SK-N-SH (cell line): ENCODE measurements around the gene CDK14. TPM values are rescaled to one million over a fixed set of nuclear protein-coding genes. Genes with fewer than 3 reads are reported as not detected.

Experiments
- CTCF ChIA-PET: fragments of 300-600, 350-600 bp; formaldehyde crosslinking; extraction: SDS; loops from one replicate; lab custom pipeline; 2021; lab: Yijun Ruan, JAX
- POLR2A ChIA-PET: fragments of 350-600 bp; sonication (Branson Sonifier 250); formaldehyde crosslinking; extraction: SDS; loops from one replicate; lab custom pipeline; 2020; ENCODE audit warnings: antibody characterized with exemption, inconsistent platforms; lab: Yijun Ruan, JAX
- DNase-seq: peaks from one replicate; pipeline ENCODE4 v3.0.0; 2012
- H2AFZ ChIP-seq: fragments of 200-600 bp; sonication (generic); 2 replicates; pipeline ENCODE4 v1.8.1; 2016; ENCODE audit warnings: antibody characterized with exemption, mild to moderate bottlenecking, low read depth
- H3F3A ChIP-seq: fragments of 200-600 bp; sonication (generic); replicated peaks from 2 replicates; pipeline ENCODE3; 2016; ENCODE audit warnings: antibody characterized with exemption, mild to moderate bottlenecking; ENCODE audit not compliant: insufficient read depth
- H3K27ac ChIP-seq, 2 experiments: fragments of 200-500 bp in 1 of 2; fragments of 200-600 bp in 1 of 2; sonication (Bioruptor generic) in 1 of 2; sonication (generic), shearing (Covaris generic) in 1 of 2; 2 replicates each; pipeline versions ENCODE4 v1.5.1 to v1.6.1; 2014 to 2016; ENCODE audit warnings: low read depth in 2 of 2, inconsistent platforms in 1 of 2, low read length in 1 of 2, mild to moderate bottlenecking in 1 of 2, mixed read lengths in 1 of 2
- H3K27me3 ChIP-seq: fragments of 200-600 bp; sonication (generic), shearing (Covaris generic); 2 replicates; pipeline ENCODE4 v1.6.1; 2016; ENCODE audit warnings: mixed run types; ENCODE audit not compliant: insufficient read depth
- H3K36me3 ChIP-seq, 2 experiments: fragments of 200-500 bp in 1 of 2; fragments of 200-600 bp in 1 of 2; sonication (Bioruptor generic) in 1 of 2; sonication (generic) in 1 of 2; replicated peaks in 1 of 2; 2 replicates each; pipeline versions ENCODE3 to v1.5.1; 2014 to 2016; ENCODE audit warnings: low read length in 1 of 2, mild to moderate bottlenecking in 1 of 2; ENCODE audit not compliant: insufficient read depth in 2 of 2, control insufficient read depth in 1 of 2
- H3K4me1 ChIP-seq, 2 experiments: fragments of 200-500 bp in 1 of 2; fragments of 200-600 bp in 1 of 2; sonication (Bioruptor generic) in 1 of 2; sonication (generic), shearing (Covaris generic) in 1 of 2; 2 replicates each; pipeline versions ENCODE4 v1.5.1 to v1.6.1; 2014 to 2016; ENCODE audit warnings: low read depth in 1 of 2, low read length in 1 of 2, mixed run types in 1 of 2; ENCODE audit not compliant: insufficient read depth in 2 of 2, control insufficient read depth in 1 of 2
- H3K4me2 ChIP-seq: fragments of 200-600 bp; sonication (generic), shearing (Covaris generic); 2 replicates; pipeline ENCODE4 v1.6.1; 2017; ENCODE audit warnings: mixed run types
- H3K4me3 ChIP-seq, 2 experiments: fragments of 200-500 bp in 1 of 2; fragments of 200-600 bp in 1 of 2; sonication (Bioruptor generic) in 1 of 2; sonication (generic), shearing (Covaris generic) in 1 of 2; 2 replicates each; pipeline versions ENCODE4 v1.5.1 to v1.8.1; 2014 to 2016; ENCODE audit warnings: low read depth in 2 of 2, inconsistent platforms in 1 of 2, low read length in 1 of 2, mild to moderate bottlenecking in 1 of 2, mixed read lengths in 1 of 2, moderate library complexity in 1 of 2
- H3K79me2 ChIP-seq: fragments of 200-600 bp; sonication (generic); 2 replicates; pipeline ENCODE4 v1.8.1; 2017; ENCODE audit warnings: mild to moderate bottlenecking; ENCODE audit not compliant: insufficient read depth
- H3K9ac ChIP-seq: fragments of 200-600 bp; sonication (generic); 2 replicates; pipeline ENCODE4 v1.6.1; 2017; ENCODE audit warnings: mixed run types
- H3K9me2 ChIP-seq: fragments of 200-600 bp; sonication (generic); 2 replicates; pipeline ENCODE4 v1.6.1; 2017; ENCODE audit warnings: mixed run types
- H3K9me3 ChIP-seq: fragments of 200-600 bp; sonication (generic); 2 replicates; pipeline ENCODE4 v1.6.1; 2017; ENCODE audit warnings: mixed run types, mild to moderate bottlenecking, moderate library complexity
- H4K20me1 ChIP-seq: fragments of 200-600 bp; sonication (generic); 2 replicates; pipeline ENCODE4 v1.6.1; 2017; ENCODE audit warnings: mild to moderate bottlenecking, mixed run types; ENCODE audit not compliant: insufficient read depth
- CHD2 ChIP-seq: fragments of 150-350 bp; IDR thresholded peaks from 2 replicates; pipeline ENCODE4 v1.6.1; 2018; ENCODE audit warnings: low read length; ENCODE audit not compliant: partially characterized antibody
- GABPA ChIP-seq: IDR thresholded peaks from 2 replicates; pipeline ENCODE4 v1.4.0; 2012; ENCODE audit warnings: low read depth, mild to moderate bottlenecking
- GATA2 ChIP-seq: sonication (generic); formaldehyde crosslinking; IDR thresholded peaks from 2 replicates; pipeline ENCODE4 v1.5.0; 2020; ENCODE audit warnings: mild to moderate bottlenecking, missing genetic modification reagents
- JUND ChIP-seq: IDR thresholded peaks from 2 replicates; pipeline ENCODE4 v1.4.0; 2012
- MXI1 ChIP-seq: IDR thresholded peaks from 2 replicates; pipeline ENCODE4 v1.6.1; 2012; ENCODE audit warnings: mild to moderate bottlenecking, low read depth, low read length, improper control_type of control experiment
- NRF1 ChIP-seq: IDR thresholded peaks from 2 replicates; pipeline ENCODE4 v1.6.1; 2012; ENCODE audit warnings: low read depth, mild to moderate bottlenecking, low read length
- RAD21 ChIP-seq: IDR thresholded peaks from 2 replicates; pipeline ENCODE4 v1.6.1; 2012; ENCODE audit warnings: mild to moderate bottlenecking, low read length
- RCOR1 ChIP-seq: fragments of 150-350 bp; IDR thresholded peaks from 2 replicates; pipeline ENCODE4 v1.6.1; 2017; ENCODE audit warnings: antibody characterized with exemption, low read length
- RFX5 ChIP-seq: IDR thresholded peaks from 2 replicates; pipeline ENCODE4 v1.6.1; 2012; ENCODE audit warnings: mild to moderate bottlenecking, improper control_type of control experiment, low read length
- RXRA ChIP-seq: IDR thresholded peaks from 2 replicates; pipeline ENCODE4 v1.4.0; 2012; ENCODE audit warnings: low read depth, mild to moderate bottlenecking, borderline replicate concordance
- TCF12 ChIP-seq: IDR thresholded peaks from 2 replicates; pipeline ENCODE4 v1.4.0; 2012
- TEAD4 ChIP-seq: IDR thresholded peaks from 2 replicates; pipeline ENCODE4 v1.4.0; 2012; ENCODE audit warnings: mild to moderate bottlenecking, borderline replicate concordance; ENCODE audit not compliant: insufficient read depth
- YY1 ChIP-seq: IDR thresholded peaks from 2 replicates; pipeline ENCODE4 v1.4.0; 2012; ENCODE audit warnings: low read depth, mild to moderate bottlenecking
- WGBS: methylation state at CpG from one replicate; pipeline ENCODE4 v1.1.6; 2017; ENCODE audit warnings: low lambda C conversion rate; 5-methylcytosine and 5-hydroxymethylcytosine counted together
- polyA plus RNA-seq, 3 experiments: library from polyadenylated mRNA; depleted of rRNA; stranded (reverse); fragments of >200 nt; gene quantifications; 2 replicates each; pipeline ENCODE4 v1.2.3, GENCODE V29; 2012
- TF ChIP-seq, protein P1 (sequence below): fragments of 150-350 bp; IDR thresholded peaks from 2 replicates; pipeline ENCODE4 v1.6.1; 2016; ENCODE audit warnings: mild to moderate bottlenecking, low read depth, low read length
- TF ChIP-seq, protein P2 (sequence below): IDR thresholded peaks from 2 replicates; pipeline ENCODE4; 2012
- TF ChIP-seq, protein P3 (sequence below): IDR thresholded peaks from 2 replicates; pipeline ENCODE4 v1.4.0; 2012; ENCODE audit warnings: low read depth, borderline replicate concordance
- TF ChIP-seq, protein P4 (sequence below): IDR thresholded peaks from 2 replicates; pipeline ENCODE4 v1.6.1; 2012; ENCODE audit warnings: mild to moderate bottlenecking, low read depth, low read length, moderate library complexity

Gene CDK14
- polyA plus RNA-seq, 1 of the 3 experiments (the other 2 are of a cell fraction): 13.9 TPM

DNA sequence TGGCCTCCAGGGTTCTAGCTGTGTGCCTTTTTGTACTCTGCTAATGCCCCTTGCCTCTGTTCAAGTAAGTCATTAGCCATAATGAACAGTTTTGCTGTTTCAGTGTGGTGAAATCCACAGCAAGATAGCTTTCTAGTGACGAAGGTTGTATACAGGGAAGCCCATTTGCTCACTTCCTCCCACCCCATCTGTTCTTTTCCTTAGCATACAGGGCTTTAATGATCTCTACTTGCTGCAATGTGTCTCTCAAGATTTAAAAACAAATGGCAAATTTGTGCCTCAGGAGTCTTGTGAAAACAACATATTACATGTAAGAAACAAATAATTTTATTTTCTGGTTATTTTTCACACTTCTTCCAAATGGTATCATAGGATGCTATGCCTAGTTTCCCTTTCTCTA, 243.2 kb downstream of the CDK14 start (continued):
- TF ChIP-seq GATA2 (CRISPR knock-in tag): no peak
- no peak for TF ChIP-seq NRF1
- TF ChIP-seq, protein P1, sequence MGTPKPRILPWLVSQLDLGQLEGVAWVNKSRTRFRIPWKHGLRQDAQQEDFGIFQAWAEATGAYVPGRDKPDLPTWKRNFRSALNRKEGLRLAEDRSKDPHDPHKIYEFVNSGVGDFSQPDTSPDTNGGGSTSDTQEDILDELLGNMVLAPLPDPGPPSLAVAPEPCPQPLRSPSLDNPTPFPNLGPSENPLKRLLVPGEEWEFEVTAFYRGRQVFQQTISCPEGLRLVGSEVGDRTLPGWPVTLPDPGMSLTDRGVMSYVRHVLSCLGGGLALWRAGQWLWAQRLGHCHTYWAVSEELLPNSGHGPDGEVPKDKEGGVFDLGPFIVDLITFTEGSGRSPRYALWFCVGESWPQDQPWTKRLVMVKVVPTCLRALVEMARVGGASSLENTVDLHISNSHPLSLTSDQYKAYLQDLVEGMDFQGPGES: no peak
- TF ChIP-seq RAD21: no peak
- no peak for TF ChIP-seq TCF12
- TF ChIP-seq RCOR1: no peak

DNA sequence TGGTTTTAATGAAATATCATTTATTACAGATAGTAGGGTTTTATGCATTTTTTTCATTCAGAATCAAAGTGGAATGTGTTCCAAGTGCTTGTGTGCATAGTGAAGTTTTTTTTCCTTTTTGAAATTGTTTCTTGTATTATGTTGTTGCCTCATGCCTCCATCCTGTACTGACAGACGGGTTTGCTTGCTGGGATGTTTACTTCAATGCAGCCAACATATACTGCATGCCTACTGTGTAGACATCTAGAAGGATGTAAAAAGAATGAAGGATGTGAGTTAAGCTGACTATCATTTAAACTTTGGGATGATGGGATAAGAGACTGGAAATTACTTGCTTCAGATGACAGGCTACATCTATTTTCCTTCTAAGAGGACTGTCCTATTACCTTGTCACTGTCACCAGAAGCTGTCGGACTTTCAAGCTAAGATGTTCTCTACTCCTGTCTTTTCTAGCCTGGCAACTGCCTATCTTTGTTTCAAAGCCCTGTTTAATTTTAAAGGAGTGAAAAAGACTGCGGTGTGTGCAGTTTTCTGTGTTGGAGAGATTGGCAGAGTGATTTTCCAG, 243.7 kb downstream of the CDK14 start:
- H3K4me2 ChIP-seq: no peak overlapping the region
- H3K9me2 ChIP-seq: no peaks in the 10 kb centered on the region
- H3K79me2 ChIP-seq: peaks cover 4% of the 10 kb centered on the region
- no peak overlapping the region for H2AFZ ChIP-seq
- H3K4me3 ChIP-seq: no peak overlapping the region
- no peaks in the 10 kb centered on the region for H3K27me3 ChIP-seq
- CTCF ChIA-PET: no interaction called here
- H3F3A ChIP-seq: peaks cover 4% of the 10 kb centered on the region
- H3K27ac ChIP-seq: no peak overlapping the region
- DNase-seq: no peak
- H3K4me1 ChIP-seq: no peaks in the 10 kb centered on the region; a peak in 1 of 4 replicates
- no peaks in the 10 kb centered on the region for H4K20me1 ChIP-seq
- peaks cover 2 to 29% of the 10 kb centered on the region in 2 experiments for H3K36me3 ChIP-seq
- H3K9ac ChIP-seq: no peak overlapping the region
- POLR2A ChIA-PET: no interaction called here
- peaks cover 5% of the 10 kb centered on the region; the same call in 1 of the 2 replicates for H3K9me3 ChIP-seq
- 85% methylated on average over 3 of the region's 3 CpGs for WGBS
- no peak for TF ChIP-seq RXRA
- TF ChIP-seq RCOR1: no peak
- TF ChIP-seq RFX5: no peak
- no peak for TF ChIP-seq GABPA
- TF ChIP-seq, all 33 proteins: peak for 0

DNA sequence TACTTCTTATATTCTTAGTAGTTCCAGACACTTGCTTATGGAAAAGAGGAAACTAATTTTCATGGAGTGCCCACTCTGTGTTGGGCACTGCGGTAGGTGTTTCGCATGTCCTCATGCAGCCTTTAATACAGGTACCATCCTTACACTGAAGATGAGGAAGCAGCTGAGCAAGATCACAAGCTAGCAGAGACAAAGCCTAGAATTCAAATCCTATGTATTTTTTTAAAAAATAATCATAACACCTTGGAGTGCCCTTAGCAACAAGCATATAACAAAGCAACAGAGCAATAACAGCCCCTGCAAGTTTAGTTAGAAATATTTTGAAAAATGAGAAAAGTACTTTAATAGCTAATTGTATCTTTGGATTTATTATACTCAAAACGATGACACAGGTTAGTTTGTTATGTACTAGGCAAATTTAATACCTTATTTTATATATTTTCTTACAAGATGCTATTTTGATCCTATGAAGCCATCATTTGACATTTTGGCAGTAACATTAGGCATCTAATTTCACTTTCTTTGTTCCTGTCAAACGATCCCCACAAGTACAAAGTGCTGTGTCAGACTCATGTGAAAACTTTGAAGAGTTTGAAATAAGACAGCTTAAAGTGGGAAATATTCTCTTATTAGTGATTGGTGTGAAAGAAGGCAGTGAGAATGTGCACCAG, 245.8 kb downstream of the CDK14 start:
- no peaks in the 10 kb centered on the region for H3F3A ChIP-seq
- H3K9ac ChIP-seq: no peak overlapping the region
- H2AFZ ChIP-seq: no peak overlapping the region
- no peaks in the 10 kb centered on the region for H4K20me1 ChIP-seq
- H3K9me3 ChIP-seq: peaks cover 5% of the 10 kb centered on the region; the same call in 1 of the 2 replicates
- H3K27me3 ChIP-seq: no peaks in the 10 kb centered on the region
- no peak for DNase-seq
- H3K79me2 ChIP-seq: peaks cover 5% of the 10 kb centered on the region
- no peak overlapping the region for H3K4me2 ChIP-seq
- CTCF ChIA-PET: interaction anchor here (0.6 to 1.2 kb wide), 2 partner anchors 20 to 387 kb away, joined by 3 to 4 read pairs; no protein-coding TSS in a partner anchor
- no peaks in the 10 kb centered on the region; a peak in 1 of 4 replicates for H3K4me1 ChIP-seq
- H3K4me3 ChIP-seq: no peak overlapping the region
- 86% methylated on average over 4 of the region's 4 CpGs for WGBS
- no peak overlapping the region for H3K27ac ChIP-seq
- POLR2A ChIA-PET: no interaction called here
- no peaks in the 10 kb centered on the region for H3K9me2 ChIP-seq
- H3K36me3 ChIP-seq: peaks cover 2 to 23% of the 10 kb centered on the region in 2 experiments
- TF ChIP-seq RAD21 (no peak), GABPA (no peak), GATA2 (CRISPR knock-in tag) (no peak), CHD2 (no peak), YY1 (no peak), JUND (no peak), TEAD4 (no peak), MXI1 (no peak)
- TF ChIP-seq, protein P2, sequence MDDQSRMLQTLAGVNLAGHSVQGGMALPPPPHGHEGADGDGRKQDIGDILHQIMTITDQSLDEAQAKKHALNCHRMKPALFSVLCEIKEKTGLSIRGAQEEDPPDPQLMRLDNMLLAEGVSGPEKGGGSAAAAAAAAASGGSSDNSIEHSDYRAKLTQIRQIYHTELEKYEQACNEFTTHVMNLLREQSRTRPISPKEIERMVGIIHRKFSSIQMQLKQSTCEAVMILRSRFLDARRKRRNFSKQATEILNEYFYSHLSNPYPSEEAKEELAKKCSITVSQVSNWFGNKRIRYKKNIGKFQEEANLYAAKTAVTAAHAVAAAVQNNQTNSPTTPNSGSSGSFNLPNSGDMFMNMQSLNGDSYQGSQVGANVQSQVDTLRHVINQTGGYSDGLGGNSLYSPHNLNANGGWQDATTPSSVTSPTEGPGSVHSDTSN: no peak
- TF ChIP-seq, protein P3, sequence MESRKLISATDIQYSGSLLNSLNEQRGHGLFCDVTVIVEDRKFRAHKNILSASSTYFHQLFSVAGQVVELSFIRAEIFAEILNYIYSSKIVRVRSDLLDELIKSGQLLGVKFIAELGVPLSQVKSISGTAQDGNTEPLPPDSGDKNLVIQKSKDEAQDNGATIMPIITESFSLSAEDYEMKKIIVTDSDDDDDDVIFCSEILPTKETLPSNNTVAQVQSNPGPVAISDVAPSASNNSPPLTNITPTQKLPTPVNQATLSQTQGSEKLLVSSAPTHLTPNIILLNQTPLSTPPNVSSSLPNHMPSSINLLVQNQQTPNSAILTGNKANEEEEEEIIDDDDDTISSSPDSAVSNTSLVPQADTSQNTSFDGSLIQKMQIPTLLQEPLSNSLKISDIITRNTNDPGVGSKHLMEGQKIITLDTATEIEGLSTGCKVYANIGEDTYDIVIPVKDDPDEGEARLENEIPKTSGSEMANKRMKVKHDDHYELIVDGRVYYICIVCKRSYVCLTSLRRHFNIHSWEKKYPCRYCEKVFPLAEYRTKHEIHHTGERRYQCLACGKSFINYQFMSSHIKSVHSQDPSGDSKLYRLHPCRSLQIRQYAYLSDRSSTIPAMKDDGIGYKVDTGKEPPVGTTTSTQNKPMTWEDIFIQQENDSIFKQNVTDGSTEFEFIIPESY: no peak
- TF ChIP-seq, protein P4, sequence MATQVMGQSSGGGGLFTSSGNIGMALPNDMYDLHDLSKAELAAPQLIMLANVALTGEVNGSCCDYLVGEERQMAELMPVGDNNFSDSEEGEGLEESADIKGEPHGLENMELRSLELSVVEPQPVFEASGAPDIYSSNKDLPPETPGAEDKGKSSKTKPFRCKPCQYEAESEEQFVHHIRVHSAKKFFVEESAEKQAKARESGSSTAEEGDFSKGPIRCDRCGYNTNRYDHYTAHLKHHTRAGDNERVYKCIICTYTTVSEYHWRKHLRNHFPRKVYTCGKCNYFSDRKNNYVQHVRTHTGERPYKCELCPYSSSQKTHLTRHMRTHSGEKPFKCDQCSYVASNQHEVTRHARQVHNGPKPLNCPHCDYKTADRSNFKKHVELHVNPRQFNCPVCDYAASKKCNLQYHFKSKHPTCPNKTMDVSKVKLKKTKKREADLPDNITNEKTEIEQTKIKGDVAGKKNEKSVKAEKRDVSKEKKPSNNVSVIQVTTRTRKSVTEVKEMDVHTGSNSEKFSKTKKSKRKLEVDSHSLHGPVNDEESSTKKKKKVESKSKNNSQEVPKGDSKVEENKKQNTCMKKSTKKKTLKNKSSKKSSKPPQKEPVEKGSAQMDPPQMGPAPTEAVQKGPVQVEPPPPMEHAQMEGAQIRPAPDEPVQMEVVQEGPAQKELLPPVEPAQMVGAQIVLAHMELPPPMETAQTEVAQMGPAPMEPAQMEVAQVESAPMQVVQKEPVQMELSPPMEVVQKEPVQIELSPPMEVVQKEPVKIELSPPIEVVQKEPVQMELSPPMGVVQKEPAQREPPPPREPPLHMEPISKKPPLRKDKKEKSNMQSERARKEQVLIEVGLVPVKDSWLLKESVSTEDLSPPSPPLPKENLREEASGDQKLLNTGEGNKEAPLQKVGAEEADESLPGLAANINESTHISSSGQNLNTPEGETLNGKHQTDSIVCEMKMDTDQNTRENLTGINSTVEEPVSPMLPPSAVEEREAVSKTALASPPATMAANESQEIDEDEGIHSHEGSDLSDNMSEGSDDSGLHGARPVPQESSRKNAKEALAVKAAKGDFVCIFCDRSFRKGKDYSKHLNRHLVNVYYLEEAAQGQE: no peak
